SH-SY5Y (cell line): Measurements from ENCODE around the gene MIPEP.

ENCODE experiments used
- GATA2 ChIP-seq: IDR thresholded peaks from 2 replicates; pipeline ENCODE4 v1.6.1; 2011; ENCODE audit warnings: mild to moderate bottlenecking, low read depth, low read length
- GATA3 ChIP-seq: IDR thresholded peaks from 2 replicates; pipeline ENCODE4 v1.6.1; 2011; ENCODE audit warnings: low read depth, mild to moderate bottlenecking, low read length, moderate library complexity

DNA sequence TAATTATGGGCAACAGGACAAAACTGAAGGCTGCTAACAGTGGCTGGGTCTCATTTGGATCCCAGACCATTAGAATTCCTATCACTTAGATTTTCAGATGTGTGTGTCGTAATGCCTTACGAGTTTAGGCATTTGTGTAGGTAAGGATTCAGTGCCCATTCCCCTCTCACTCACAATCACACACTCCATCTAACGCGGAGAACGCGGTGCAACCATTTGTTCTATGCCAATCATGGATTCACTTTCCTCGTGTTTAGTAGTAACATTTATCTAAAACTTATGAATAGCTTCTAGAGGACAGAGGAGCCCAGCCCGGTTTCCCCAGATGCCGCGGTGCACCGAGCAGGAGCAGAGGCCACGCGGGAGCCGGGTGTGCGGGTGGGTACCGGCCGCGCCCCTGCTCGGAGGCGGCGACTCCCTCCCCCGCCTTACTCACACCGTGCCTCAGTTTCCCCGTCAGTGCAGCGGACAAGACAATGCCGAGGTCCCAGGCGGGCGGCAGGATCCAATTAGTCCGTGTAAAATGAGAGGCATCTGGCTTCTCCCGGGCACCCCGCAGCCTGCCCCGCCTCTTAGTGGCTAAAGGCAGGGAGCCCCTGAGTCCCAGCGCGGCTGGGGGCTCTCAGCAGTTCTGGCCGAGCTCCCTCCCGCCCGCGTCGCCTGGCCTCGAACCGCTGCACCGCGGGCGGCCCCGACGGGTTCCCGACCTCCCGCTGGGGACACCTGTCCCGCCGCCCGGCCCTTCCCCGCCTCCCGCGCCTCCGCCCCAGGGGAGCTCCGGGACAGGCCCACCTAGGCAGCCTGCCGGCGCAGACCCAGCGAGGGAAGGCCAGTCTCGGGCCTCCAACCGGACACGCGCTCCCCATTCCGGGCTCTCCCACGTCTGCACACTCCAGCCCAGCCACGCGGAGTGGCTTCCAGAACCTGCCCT is 14.0 kb upstream of the MIPEP start:
- no peak for TF ChIP-seq GATA2
- TF ChIP-seq GATA3, result no peak
